Left cardiac atrium (tissue), 4 donors: ENCODE results near the gene MDFI. TPM values are rescaled to one million over a fixed set of nuclear protein-coding genes. Genes with fewer than 3 reads are reported as not detected.

Experiments used
- ATAC-seq, 2 donors: fragments of 200-7000 bp; cut with Tn5 transposase; one replicate each; pipeline ENCODE4 v1.9.1; 2020; ENCODE audit warnings: mild to moderate bottlenecking in 2 of 2, moderate library complexity in 2 of 2
- DNase-seq: peaks from one replicate; pipeline ENCODE4 v3.0.0-alpha.2; 2020
- intact Hi-C, 2 donors: fragments of 100-400 bp; cut with DNase I; formaldehyde crosslinking; loops; one replicate each; pipeline versions ENCODE4 v1.14.1 to v1.15.1; 2022 to 2023
- microRNA-seq, 2 donors: library from miRNA; unstranded; fragments of <30 nt; microRNA quantifications; one replicate each; pipeline ENCODE4 v1.2.0, GENCODE V29; 2020
- total RNA-seq, 2 donors: library from RNA; stranded (reverse); fragmentation: NEBNext Ultra II Directional; extraction: Animal tissue kit (Norgen Biotek cat#: 25700); gene quantifications; one replicate each; pipeline ENCODE4 v1.2.1, GENCODE V29; 2021
- donor health status: DM: no; HTN: yes; CAD: no.
- donor health status: DM: no; HTN: yes; CAD: no; lungs with severe emphysema.
- donor health status: DM: yes; HTN: yes; CAD: no.
- donor health status: Dilated cardiomyopathy.

MDFI gene
- total RNA-seq, 2 donors from 2014 or later, result 9.2 TPM

DNA sequence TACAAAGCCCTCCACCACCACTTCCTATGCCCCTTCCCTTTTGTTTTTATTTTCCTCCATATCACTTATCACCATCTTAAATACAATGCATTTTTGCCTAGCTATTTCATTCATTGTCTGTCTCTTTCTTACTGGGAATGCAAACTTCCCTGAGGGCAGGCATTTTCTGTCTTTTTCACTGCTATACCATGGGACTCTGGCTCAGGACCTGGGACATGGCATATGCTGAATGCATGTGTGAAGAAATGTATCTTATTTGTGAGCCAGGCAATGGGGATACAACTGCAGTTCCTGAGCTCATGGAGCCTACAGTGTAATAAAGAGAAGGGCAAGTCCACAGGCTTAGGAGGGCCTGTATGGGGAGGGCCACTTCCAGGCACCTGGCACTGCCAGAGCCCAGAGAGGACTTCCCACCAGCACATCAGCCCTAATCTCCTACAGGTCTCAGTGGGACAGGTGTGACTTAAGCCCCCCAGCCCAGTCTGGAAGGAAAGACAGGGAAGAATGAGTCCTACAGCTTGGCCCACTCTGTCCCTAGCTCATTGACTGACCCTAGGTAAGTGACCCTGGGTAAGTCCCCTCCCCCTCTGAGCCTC, 53.9 kb downstream of the MDFI start:
- no peak for ATAC-seq
- intact Hi-C loops, result no loop called here
- DNase-seq, result no peak

DNA sequence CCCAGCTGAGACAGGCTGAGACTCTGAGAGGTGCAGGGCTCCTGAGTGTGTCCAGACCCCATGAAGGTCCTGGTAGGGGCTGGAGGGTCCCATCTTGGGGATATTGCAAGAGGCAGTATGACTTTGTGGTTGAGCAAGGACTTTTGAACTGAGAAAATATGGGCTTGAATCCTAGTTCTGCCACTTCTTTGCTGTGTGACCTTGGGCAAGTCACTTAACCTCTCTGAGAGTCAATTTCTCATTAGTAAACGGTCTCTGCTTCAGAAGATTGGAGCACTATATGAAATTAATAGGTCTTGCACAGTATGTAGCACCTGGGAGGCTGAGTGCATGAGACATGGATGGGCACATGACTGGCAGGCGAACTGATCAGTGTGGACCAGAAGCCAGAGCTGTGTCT, 54.5 kb downstream of the MDFI start:
- no peak for ATAC-seq
- intact Hi-C loops, result no loop called here
- DNase-seq, result no peak

DNA sequence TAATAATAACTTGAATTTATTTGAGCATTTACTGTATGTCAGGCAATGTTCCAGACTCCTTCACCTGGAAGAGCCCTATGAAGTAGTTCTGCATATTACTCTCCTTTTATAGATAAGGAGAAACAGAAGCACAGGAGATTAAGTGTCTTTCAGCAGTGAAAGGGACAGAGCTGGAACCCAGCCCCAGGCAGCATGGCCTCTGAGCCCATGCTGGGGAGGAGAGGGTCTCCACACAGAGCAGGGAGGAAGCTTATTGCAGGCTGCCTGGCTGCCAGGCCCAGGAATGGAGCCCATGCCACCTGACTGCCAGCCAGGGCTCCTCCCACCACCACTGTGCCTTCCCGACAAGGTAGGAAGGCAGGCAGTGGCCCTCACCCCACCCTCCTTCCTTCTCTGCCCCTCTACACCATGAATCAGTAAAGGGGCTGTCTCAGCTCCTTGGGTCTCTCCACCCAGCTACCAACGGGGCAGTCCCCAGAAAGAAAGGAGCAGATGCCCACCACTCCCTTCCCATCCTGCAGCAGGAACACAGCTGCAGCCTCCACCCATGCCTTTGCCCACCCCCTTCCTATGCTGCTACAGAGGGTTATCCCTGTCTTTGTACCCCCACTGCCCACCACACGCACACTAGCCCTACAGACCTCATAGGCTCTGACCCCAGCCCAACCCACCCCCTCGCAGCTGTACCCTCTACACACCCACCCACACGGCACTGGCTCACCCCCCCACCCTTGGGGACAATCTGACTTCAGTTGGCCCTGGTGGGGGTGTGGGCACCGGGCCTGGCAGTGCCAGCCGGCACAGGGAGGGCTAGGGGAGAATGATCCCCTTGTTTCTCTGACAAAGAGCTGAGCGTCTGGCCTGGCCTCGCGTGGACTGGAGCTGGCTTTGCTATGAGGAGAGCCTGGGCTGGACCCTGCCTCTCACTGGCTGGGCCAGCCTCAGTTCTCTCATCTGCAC, 55.3 kb downstream of the MDFI start:
- DNase-seq (no peak), ATAC-seq (peak; percentile 21 to 32)

DNA sequence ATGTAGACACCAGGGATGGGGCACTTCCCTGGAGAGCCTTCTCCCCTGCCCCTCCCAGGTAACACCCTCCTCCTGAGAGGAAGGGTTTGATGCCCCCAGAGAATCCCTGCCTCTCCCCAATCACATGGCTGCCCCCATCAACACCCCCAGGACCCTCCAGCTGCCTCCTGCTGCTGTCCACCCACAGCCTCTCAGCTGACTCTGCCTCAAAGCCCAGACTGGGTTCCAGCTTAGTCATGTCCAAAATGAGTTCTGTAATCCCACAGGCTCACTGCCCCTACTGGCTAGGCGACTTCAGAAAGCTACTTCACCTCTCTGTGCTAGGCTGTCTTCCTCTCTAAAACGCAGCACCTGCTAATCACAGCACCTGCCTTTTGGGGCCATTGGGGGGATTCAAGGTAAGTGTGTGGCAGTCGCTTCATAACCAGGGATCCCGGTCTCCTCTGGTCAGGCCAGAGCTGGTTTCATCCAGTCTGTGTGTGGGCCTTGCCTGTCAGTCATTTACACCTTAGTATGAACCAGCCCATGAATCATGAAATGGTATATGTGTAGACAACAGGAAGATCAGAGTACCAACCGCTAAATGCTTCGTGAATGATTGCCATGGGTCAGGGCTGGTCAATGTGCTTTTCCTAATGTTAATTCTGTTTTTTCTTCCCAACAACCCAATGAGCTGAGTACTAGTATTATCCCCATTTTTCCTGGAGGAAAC, 56.7 kb downstream of the MDFI start:
- no peak for DNase-seq
- intact Hi-C loops, result no loop called here
- peak in 1 of 2 donors; percentile 18 for ATAC-seq

More for the DNA sequence above, 55.3 kb downstream of the MDFI start:
- intact Hi-C loops, result no loop called here

DNA sequence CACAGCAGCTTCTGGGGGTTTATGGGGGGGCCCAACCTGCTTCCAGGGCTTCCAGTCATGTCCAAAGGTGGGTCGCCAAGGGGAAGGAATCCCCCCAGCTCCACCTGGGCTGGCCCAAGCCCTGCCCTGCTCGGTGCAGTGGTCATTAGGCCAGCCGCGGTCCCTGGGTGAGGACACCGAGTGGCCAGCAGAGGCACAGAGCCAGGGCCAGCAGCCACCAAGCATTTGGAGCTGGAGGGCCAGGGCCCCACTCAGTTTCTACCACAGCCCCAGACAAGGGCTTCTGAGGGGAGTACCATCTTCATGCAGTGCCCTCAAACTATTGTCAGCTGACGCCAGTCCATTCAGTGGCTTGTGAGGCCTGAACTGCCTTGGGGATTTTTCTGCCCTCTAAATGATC, 57.6 kb downstream of the MDFI start:
- intact Hi-C loops, result no loop called here
- ATAC-seq (no peak), DNase-seq (no peak)

DNA sequence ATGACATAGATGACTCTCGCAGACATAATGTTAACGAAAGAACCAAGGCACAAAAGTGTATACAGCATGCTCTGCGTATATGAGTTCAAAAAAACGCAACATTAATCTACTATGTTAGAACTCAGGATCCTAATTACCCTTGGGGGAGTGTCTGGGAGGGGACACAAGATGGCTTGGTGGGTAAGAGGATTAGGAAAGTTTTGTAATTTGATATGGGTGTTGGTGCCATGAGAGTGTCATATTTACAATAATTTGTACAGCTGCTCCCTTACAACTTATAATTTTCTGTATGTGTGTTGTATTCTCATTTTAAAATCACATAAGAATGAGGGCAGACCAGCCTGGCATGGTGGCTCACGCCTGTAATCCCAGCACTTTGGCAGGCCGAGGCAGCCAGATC, 58.5 kb downstream of the MDFI start:
- no peak for ATAC-seq
- intact Hi-C loops, result no loop called here
- no peak for DNase-seq

DNA sequence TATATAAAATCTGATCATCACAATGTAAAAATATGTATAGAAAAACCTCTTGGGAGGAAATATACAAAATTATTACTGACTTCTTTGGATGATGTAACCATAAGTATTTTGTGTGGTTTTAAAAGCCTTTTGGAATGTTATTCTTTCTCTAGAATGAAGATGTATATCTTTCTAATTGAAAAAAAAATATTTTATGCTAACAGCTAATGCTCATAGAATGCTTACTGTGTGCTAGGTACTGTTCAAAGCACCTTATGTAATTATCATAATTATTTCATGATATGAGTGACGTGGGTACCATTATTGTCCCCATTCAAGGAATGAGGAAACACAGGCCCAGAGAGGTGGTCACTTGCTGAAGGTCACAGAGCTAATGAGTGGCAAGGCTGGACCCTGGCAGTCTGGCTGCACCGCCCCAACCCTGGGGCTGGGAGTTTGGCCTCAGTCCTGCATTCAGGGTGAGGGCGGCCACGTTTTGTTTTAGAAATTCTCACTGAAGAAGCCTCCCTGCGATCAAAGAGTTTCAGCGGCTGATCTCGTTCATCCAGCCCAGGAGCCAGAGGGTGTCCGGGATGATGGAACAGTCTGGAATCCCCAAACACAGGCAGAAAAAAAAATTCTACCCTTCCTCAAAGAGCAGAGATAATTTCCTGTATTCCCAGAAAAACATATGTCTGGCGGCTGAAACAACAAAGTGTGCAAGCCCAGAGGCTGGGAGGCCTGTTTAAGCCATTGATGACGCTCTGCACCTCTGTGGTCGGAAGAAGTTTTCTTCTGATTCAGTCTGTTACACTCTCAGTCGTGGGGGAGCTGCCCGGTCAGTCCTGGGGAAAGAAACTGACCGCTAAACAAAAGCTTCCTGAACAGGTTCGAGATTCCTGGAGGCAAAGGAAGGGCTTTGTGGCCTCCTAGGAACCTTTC, 59.9 kb downstream of the MDFI start:
- intact Hi-C loops, result no loop called here
- no peak for DNase-seq
- ATAC-seq, result peak in 1 of 2 donors; percentile 32

DNA sequence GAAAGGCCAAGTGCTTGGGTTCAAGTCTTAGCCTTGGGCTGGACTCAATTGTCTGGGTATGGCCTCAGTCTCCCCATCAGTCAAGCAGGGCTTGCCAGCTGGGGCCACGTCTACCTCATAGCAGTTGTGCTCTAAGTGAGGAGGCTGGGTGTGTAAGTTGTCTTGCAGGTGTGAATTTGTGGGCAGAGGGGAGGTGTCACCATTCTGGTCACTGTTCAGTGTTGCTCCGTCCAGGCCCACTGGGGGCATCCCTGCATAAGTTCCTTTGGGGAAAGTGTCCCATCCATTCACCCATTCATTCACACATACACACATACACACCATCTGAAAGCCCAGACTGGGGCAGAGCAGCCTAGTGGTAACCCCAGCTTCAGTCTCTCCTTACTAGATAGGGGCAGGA, 60.8 kb downstream of the MDFI start:
- no peak for DNase-seq
- no peak for ATAC-seq
- intact Hi-C loops, result no loop called here

DNA sequence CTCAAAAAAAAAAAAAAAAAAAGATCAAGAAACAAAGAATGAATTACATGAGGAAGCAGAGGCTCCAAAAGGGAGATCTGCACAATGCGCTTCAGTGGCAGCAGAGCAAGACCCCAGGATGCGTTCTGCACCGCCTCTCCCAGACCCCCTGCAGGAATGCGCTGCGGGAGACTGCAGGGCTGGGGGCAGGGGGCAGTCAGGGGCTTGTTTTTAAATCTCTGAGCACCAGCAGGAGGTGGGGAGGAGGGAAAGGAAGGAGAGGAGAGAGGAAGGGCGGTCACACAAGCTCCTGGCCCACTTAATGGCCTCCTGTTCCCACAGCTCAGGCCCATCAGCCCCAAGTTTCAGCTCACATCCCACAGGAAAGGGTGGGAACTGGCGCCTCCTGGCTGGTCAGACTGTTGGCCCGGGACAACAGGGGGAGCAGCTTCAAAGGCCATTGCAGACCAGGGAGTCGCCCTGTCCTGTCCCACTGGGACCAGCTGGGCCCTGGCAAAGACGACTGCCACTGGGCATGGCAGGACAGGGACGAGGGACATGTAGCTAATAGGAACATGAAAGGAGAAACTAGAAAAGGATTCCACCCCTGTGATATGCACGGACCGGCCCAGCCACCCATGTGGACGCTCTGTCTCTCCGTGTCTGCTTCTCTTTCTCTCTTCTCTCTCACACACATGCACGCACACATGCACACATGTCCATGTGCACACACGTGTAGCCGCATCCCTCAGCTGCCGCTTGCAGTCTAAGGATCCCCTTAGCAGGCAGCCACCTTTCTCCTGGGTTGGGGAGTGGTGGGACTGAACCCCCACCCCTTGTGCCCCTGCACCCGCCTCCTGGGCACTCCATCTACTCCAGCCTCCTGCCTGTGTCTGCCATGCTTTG, 62.4 kb downstream of the MDFI start:
- intact Hi-C loops, result loop anchor here in 1 of 2 donors (10.0 kb wide), 1 partner anchor 74 kb away; the partner anchor contains the start of gene FRS3
- ATAC-seq (peak; percentile 20 to 37), DNase-seq (peak; percentile 63)

DNA sequence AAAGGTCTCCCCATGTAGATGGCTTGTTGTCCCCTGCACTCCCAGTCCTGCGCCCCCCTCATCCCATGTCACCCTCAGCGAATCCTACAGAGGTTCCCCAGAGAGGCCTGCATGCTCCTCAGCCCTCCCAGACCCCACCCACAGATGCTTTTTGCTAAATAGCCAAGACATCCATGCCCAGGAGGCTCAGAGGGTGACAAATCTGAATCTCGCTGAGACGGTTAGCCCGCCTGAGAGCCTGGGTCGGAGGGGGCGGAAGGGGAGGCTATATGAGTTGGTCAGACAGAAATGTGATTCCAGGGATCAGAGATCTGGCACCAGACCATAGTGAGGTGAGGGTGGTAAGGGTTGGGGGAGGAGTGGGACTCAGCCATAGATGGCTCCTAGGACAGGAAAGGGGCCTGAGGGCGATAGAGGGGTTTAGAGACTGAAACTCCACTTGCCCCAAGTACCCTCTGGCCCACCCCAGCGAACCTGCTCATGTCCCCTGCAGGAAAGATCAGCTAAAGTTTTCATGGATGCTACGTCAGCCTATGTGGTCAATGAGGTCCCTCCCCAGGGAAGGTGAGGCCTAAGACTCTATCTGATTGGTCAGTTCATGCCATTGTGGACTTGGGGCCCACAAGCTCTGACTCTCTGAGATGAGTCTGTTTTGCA, 63.9 kb downstream of the MDFI start:
- intact Hi-C loops, result loop anchor here in 1 of 2 donors (10.0 kb wide), 1 partner anchor 73 kb away; the partner anchor contains the start of gene FRS3
- ATAC-seq (no peak), DNase-seq (no peak)

DNA sequence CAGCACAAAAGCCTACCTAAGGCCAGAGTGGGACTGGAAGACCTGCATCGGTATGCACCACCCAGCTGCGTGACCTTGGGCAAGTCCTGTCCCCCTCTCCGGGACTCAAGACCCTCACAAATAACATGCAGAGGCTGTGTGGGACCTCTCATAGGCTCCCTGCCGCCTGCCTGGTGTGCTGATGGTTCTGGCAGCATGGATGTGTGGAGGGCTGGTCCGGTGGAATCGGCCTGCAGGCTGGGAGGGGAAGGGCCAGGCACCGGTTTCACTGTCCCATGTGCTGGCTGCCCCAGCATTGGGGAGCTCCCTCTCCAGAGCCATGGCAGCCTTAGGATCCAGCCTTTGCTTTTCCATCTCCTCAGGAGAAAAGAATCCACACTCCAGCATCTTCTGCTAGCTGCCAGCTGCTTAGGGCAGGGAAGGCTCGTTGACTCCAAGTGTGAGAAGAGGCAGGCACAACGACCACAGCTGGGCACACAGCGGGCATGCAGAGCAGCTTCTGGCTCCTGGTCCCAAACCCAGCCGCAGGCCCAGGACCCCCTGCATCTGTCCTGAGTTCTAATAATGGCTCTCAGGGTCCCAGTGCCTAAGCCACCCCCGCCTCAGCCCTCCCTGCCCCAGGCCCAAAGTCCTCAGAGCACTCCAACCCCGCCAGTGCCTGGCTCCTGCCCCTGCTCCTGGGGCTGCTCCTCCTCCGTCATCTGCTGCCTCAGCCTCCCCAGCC, 64.7 kb downstream of the MDFI start:
- no peak for ATAC-seq
- intact Hi-C loops, result loop anchor here in 1 of 2 donors (10.0 kb wide), 1 partner anchor 72 kb away; the partner anchor contains the start of gene FRS3
- DNase-seq, result no peak

Small RNAs within 50 kb of the gene (microRNA-seq; reads per million reads assigned to microRNA genes)
- 0 to 0.27 reads per million in 2 donors for gene MIR4641

Other genes with a start within 250 kb of the MDFI start
- 10 to 100 TPM; 15.6 to 18.4 TPM for gene FOXP4, start 92.1 kb upstream of the MDFI start, total RNA-seq
- gene TFEB, start 97.1 kb downstream of the MDFI start, total RNA-seq, result 10 to 100 TPM; 33.3 to 34.6 TPM
- not detected for gene PGC, start 108.9 kb downstream of the MDFI start, total RNA-seq
- 1 to 10 TPM; 4.0 to 5.2 TPM for gene FRS3, start 141.4 kb downstream of the MDFI start, total RNA-seq
- 1 to 10 TPM; 2.1 to 3.1 TPM for gene PRICKLE4, start 142.3 kb downstream of the MDFI start, total RNA-seq
- 100 to 1,000 TPM; 131 to 138 TPM for gene TOMM6, start 149.2 kb downstream of the MDFI start, total RNA-seq